ENCODE measurements around the gene HPSE.

DNA sequence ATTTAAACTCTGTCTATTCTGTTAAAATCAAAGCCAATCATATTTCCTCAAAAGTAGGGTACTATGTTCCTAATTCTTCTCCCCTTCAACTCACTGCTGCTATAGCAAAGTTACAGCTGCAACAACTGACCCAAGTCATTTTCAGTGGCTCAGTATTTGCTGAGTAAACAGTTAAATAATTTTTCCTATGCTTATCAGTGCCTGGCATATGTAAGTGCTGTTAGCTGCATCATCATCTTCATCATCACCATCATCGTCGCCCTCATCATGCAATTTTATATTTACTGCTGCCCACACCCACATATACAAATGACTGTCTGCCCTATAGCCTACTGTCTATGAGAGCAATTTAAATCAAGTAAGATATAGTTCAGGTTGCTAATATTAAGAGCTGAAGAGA, 72.0 kb downstream of the HPSE start:
- no peak for TF ChIP-seq POLR2A (IDR thresholded peaks at IDR 0.05)
- no peak for TF ChIP-seq CTCF (IDR thresholded peaks at IDR 0.05)
